Activated CD4-positive, alpha-beta T cell treated with anti-CD3 and anti-CD28 coated beads for 4 hours (primary cell): ENCODE measurements around the gene CEP63.
A peak's percentile ranks its signal among the peaks of the same experiment; 100 is the strongest.

Experiments used
- DNase-seq, 2 donors: peaks; one replicate each; pipeline ENCODE4 v3.0.0-alpha.2; 2020

The CEP63 gene

GRCh38 chr3:134485718-134486576, at the start of gene CEP63, which contains the start of gene ANAPC13:
CEP63 (plus strand) TSS chr3:134486057; CDS start chr3:134495321, 9,264 bp downstream.
ANAPC13 (minus strand) TSS chr3:134485985; CDS start chr3:134482904, 3,081 bp downstream.
- peak; percentile 92 to 93 for DNase-seq

DNA sequence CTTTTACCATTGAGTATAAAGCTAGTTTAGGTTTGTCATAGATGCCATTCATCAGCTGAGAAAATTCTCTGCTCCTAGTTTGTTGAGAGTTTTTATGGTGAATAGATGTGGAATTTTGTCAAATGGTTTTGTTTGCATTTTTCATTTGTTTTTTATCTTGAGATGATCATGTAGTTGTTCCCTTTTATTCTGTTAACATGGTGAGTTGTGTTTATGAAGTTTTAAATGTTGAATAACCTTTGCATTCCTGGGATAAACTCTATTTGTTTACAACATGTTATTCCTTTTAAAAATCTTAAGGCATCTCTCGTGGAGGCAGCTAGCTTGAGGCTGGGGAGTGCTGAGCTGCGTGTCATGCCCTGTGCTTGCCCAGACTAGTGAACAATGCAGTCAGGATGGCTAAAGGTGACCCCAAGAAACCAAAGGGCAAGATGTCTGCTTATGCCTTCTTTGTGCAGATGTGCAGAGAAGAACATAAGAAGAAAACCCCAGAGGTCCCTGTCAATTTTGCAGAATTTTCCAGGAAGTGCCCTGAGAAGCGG, 48.6 kb upstream of the CEP63 start:
- DNase-seq, result no peak

DNA sequence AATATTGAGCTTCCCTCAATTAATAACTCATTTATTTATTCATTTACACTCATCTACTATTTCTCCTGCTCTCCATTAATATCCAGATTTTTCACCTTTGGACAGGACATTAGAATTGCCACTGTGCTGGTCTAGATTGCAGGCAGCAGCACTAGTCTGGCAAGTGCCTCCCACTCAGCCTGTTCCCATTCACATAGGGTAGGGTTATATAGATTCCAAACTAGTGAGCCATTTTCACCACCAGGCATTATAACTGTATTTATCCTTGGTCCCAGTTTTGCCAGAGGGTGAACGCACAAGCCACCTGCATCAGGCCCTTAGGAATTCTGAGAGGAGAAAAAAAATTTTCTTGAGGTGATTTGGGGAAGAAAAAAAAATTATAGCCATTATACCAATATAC, 44.5 kb upstream of the CEP63 start:
- no peak for DNase-seq

DNA sequence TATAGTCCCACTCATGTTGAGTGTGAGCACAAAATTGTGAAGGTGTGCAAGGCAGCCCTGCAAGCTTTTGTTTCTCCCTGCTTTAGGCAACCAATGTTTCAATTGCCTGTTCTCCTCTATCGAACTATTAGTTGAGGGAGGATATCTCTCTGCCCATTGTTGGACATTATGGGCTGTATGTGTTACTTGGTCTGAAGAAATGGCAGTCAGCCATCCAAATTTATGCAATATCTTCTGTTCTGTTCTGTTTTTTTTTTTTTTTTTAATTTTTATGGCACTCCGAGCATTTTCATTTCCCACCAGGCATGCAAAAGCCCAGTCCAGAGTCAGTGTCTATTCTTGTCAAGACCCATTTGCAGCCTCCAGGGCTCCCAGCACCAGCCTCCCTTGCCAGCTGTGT, 44.0 kb upstream of the CEP63 start:
- no peak for DNase-seq

- DNase-seq, result no peak
Measured at GRCh38 chr3:134445095-134445494, 40.8 kb upstream of the CEP63 start.

DNA sequence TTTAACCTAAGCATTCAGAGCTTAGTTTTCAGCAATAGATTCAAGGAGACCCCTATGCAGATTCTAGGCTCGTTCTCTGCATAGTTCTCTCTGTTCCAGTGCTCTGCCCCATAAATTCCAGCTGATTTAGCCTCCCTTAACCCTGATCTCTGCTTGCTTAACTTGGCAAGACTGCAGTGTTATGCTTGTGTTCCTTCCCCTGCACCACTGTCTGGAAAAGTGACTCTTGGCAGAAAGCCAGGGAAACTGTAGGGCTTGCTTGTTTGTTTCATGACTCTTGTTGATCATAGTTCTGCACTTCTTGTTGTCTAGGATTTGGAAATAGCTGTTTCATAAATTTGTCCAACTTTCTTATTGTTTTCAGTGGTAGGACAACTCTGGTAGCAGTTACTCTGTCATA, 40.2 kb upstream of the CEP63 start:
- no peak for DNase-seq

DNA sequence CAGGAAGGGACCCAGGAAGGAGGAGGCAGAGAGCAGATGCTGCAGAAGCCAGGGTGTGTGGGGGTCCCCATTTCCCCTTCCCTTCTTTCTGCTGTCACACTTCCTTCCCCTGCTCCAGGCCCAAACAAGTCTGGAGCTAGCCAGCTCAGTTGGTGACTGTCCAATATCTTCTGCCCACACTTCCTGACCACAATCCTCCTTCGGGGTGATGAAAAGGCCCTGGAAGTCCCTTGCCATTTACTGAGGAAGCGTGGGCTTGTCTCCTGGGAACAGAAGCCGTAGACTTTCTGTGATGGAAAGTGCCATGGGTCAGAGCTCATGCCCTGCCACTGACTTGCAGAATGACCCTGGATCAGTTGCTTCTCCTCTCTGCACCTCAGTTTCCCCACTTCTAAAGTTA, 39.1 kb upstream of the CEP63 start:
- no peak for DNase-seq

DNA sequence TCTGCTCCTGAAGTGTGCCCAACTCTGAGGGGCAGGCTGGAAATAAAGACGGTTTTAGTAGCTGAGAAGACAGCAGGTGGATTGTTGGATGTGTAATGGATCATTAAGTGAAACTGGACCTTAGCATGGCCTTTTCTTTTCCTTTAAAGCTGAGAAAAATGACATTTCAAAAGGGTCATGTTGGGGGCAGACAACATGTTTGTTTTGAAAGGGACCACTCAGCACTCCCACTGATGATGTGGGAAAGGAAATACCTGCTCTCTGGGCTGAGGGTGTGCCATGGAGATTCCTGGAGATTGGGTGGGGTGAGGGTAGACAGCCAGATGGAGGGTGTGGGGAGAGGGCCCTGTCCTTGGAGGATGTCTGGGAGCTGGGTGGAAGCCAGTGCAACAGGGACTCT, 38.5 kb upstream of the CEP63 start:
- DNase-seq, result no peak

DNA sequence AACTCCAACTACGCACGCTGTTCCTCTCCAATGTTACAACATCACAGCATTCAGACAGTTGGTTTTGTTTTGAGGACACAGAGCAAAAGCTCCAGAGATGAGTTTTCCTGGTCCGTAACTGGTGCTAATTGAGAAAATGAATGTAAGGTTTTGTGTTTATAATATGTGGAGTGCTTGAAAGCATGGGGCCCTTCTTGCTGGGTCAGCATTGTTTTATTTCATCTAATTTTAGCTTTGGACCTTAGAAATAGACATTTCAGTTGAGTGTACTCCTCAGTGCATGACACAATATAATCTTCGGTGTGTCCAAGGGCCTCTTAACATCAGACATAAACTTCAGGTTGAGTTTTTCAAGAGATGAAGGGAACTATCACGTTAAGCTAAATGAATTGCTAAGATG, 37.2 kb upstream of the CEP63 start:
- no peak for DNase-seq

- DNase-seq, result no peak
Measured at GRCh38 chr3:134449277-134449676, 36.6 kb upstream of the CEP63 start.

- DNase-seq, result no peak
Measured at GRCh38 chr3:134449951-134450350, 35.9 kb upstream of the CEP63 start.

DNA sequence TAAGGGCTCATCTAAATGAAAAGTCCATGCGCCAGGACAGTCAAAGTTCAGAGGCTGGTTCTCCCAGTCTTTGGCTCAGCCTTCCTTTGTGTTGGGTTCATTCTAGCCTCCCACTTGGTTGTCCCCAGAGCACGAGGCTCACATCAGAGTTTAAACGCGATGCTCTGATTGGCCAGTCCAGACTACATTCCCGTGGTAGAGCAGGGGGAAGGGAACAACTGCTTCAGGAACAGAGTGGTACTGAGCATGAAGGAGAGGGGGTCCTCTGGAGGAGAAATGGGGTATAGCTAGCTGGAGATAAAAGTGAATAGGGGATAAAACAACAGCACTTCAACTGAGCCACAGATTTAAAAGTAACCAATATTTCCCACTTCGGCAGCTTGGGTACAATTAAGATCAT, 32.2 kb upstream of the CEP63 start:
- DNase-seq, result no peak

DNA sequence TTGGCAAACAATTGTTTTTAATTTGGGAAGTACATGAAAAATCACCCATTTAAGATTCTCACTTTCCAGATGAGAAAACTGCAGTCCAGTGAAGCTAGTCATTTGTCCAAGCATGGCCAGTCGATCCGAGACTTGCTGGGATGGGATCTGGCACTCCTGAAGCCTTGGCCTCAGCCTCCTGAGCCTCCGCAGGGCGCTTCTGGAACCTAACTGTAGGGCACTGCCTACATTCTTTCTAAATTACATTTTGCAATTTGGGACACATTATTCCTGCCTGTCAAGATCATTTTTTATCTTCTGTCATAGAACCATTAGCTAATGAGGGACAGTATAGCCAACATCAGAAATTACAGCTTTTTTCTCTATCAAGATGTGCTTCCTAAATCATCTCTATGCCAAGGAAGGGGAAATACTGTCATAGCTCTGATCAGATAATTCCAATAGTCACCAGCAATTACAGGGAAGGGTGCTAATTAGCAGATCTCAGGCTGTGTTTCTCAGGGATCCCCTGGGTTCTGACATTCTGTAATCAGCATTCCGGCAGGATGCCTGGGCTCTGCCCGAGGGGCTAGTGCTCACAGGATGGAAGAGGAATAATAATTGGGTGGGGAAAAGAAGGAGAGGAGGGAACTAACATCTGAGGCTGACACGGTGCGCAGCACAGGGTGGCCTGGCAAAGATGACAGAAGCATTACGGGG, 28.3 kb upstream of the CEP63 start:
- DNase-seq, result no peak

DNA sequence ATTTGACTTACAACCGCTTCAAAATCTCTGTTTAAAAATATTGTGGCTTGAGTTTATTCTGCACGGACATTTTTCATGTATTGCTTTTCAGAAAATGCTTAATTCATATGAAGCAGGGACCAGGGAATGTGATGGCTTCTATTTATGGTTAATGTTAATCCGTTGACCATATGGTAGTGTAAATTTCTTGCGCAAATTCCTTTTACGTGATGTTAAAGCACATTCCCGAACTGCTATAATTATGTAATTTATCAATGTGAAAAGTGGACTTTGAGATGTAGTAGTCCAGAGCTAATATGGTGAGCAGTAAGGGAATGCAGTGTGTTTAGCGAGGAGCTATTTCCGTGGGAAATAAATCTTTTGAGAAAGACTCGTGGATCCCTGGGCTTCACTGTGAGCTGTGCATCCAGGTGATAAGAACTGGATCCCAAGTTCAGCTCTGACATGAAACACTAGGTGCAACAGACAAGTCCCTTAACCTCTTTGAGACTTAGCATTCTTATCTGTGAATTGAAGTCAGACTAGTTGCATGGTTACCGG, 27.4 kb upstream of the CEP63 start:
- no peak for DNase-seq

- DNase-seq, result no peak
Measured at GRCh38 chr3:134459562-134459961, 26.3 kb upstream of the CEP63 start.

- DNase-seq, result no peak
Measured at GRCh38 chr3:134460965-134461364, 24.9 kb upstream of the CEP63 start.

GRCh38 chr3:134462331-134462941, 23.4 kb upstream of the CEP63 start:
- DNase-seq, result no peak

DNA sequence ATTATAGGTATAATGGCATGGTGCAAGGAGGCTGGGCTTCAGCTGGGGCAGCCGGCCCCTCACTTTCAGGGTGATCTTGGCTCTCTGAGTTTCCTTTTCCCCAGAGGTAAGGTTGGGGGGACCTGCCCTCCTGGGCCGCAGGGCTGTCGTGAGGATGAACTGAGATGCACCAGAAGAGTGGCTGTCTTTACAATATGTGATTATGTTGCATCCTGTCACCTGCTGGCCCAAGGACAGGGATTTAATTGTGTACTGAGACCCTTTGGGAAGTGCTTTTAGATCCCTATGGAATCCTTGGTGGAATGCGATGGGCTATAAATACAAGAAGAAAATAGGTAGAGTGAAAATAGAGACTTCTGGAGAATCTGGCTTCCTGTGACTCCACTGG, 22.2 kb upstream of the CEP63 start:
- no peak for DNase-seq

DNA sequence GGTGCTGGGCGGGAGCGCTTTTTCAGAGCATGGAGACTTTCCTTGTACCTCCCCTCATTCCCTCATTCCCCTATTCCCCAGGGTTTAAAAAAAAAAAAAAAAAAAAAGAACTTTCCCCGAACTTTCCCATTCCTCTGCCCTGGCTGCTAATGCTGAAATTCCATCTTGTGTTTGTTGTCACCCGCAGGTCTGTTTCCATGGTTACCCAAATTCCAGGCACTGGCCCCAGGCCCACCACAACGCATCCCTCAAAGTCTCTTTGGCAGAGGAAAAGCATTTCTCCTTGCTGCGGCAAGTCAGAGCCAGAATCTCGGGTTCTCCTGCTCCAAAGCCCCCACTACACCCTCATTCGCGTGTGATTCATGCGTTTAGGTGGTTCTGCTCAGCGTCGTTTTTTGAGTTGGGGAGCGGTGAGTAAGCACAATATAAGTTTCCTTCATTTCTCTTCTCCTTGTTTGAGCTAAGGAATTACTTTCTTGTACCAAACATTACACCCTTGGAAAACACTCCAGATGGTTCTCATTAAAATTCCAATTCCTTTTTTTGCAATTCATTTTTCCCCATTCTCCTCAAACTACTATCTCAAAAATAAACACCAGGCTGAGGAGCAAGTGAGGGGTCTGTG, 21.7 kb upstream of the CEP63 start:
- DNase-seq, result no peak

GRCh38 chr3:134464689-134465365, 21.0 kb upstream of the CEP63 start:
- no peak for DNase-seq

- no peak for DNase-seq
Measured at GRCh38 chr3:134466331-134466730, 19.5 kb upstream of the CEP63 start.

- DNase-seq, result no peak
Measured at GRCh38 chr3:134468519-134468918, 17.3 kb upstream of the CEP63 start.
